Left lung (tissue), 14 donors: Measurements from ENCODE around the gene PSME1. TPM values are rescaled to one million over a fixed set of nuclear protein-coding genes. Genes with fewer than 3 reads are reported as not detected.

ENCODE experiments used
- ATAC-seq: fragments of 200-7000 bp; cut with Tn5 transposase; one replicate; pipeline ENCODE4 v1.9.1; 2020; ENCODE audit warnings: moderate library complexity
- DNase-seq, 4 donors: peaks; one replicate each; pipeline ENCODE4 v3.0.0-alpha.2; 2013 to 2020
- H3K27ac ChIP-seq, 2 donors: fragments of 200-600 bp; sonication (generic) in 1 of 2; one replicate each; pipeline versions ENCODE4 v1.5.0 to v1.8.0; 2020 to 2021
- H3K27me3 ChIP-seq, 2 donors: fragments of 200-600 bp; sonication (generic) in 1 of 2; one replicate each; pipeline versions ENCODE4 v1.5.0 to v1.8.0; 2020 to 2021
- H3K36me3 ChIP-seq, 2 donors: fragments of 200-600 bp; sonication (generic) in 1 of 2; one replicate each; pipeline versions ENCODE4 v1.5.0 to v1.8.0; 2020 to 2021
- H3K4me1 ChIP-seq, 2 donors: fragments of 200-600 bp; one replicate each; pipeline ENCODE4 v1.8.0; 2021
- H3K4me3 ChIP-seq, 2 donors: fragments of 200-600 bp; sonication (generic) in 1 of 2; one replicate each; pipeline versions ENCODE4 v1.5.0 to v1.8.0; 2020 to 2021; ENCODE audit warnings: mild to moderate bottlenecking in 1 of 2
- H3K9me3 ChIP-seq, 2 donors: fragments of 200-600 bp; sonication (generic) in 1 of 2; one replicate each; pipeline versions ENCODE4 v1.5.0 to v1.8.0; 2020 to 2021
- intact Hi-C, 2 donors: fragments of 100-400 bp; cut with DNase I; formaldehyde crosslinking; loops; one replicate each; pipeline versions ENCODE4 v1.11.2 to v1.14.2; 2022
- long read RNA-seq, 12 donors: library from polyadenylated mRNA in 2 of 12; unstranded in 2 of 12; transcript quantifications; one replicate each; pipeline ENCODE4 v2.0.0 and lab custom pipeline, GENCODE V29; 2019 to 2026
- polyA plus RNA-seq, 6 donors: library from polyadenylated mRNA; unstranded; fragments of 120-200 nt; gene quantifications; one replicate each; pipeline ENCODE4 v1.2.1, GENCODE V29; 2013; ENCODE audit not compliant: insufficient read length in 6 of 6
- total RNA-seq, 2 donors: library from RNA; stranded (reverse); fragmentation: NEBNext Ultra II Directional; extraction: Animal tissue kit (Norgen Biotek cat#: 25700); gene quantifications; one replicate each; pipeline ENCODE4 v1.2.1, GENCODE V29; 2021
- TF ChIP-seq, protein P1 (sequence below), 2 donors: fragments of 200-600 bp; sonication (generic) in 1 of 2; IDR thresholded peaks; one replicate each; pipeline versions ENCODE4 v1.5.0 to v1.8.0; 2021; ENCODE audit warnings: antibody characterized with exemption in 2 of 2
- donor health status: DM: no; HTN: yes; CAD: no.
- donor health status: DM: no; HTN: no; CAD: no.

PSME1 gene
- total RNA-seq (100 to 1,000 TPM; 190 to 203 TPM), polyA plus RNA-seq (100 to 1,000 TPM; 189 to 236 (median 221) TPM)
- long read RNA-seq, donor 1, transcript PSME1-201 (11 exons, 1,006 nt): major isoform, 131 of 224 reads
- long read RNA-seq, donor 1, partial matches to known transcripts: 69 of 224 reads
- long read RNA-seq, donor 1, other reads (novel, unspliced or antisense): 18 of 224 reads
- long read RNA-seq, donor 2, transcript PSME1-201 (11 exons, 1,006 nt): major isoform, 85 of 186 reads
- long read RNA-seq, donor 2, partial matches to known transcripts: 98 of 186 reads
- long read RNA-seq, donor 2, other reads (novel, unspliced or antisense): 0 of 186 reads
- long read RNA-seq, donor 3, transcript PSME1-201 (11 exons, 1,006 nt): major isoform, 85 of 105 reads
- long read RNA-seq, donor 3, partial matches to known transcripts: 15 of 105 reads
- long read RNA-seq, donor 3, other reads (novel, unspliced or antisense): 0 of 105 reads
- long read RNA-seq, donor 4, transcript PSME1-201 (11 exons, 1,006 nt): major isoform, 134 of 166 reads
- long read RNA-seq, donor 4, partial matches to known transcripts: 22 of 166 reads
- long read RNA-seq, donor 4, other reads (novel, unspliced or antisense): 6 of 166 reads
- long read RNA-seq, donor 5, transcript PSME1-201 (11 exons, 1,006 nt): major isoform, 117 of 167 reads
- long read RNA-seq, donor 5, partial matches to known transcripts: 41 of 167 reads
- long read RNA-seq, donor 5, other reads (novel, unspliced or antisense): 5 of 167 reads
- long read RNA-seq, donor 6, transcript PSME1-201 (11 exons, 1,006 nt): major isoform, 86 of 150 reads
- long read RNA-seq, donor 6, partial matches to known transcripts: 55 of 150 reads
- long read RNA-seq, donor 6, other reads (novel, unspliced or antisense): 7 of 150 reads
- long read RNA-seq, donor 7, transcript PSME1-201 (11 exons, 1,006 nt): major isoform, 48 of 50 reads
- long read RNA-seq, donor 7, partial matches to known transcripts: 0 of 50 reads
- long read RNA-seq, donor 7, other reads (novel, unspliced or antisense): 0 of 50 reads
- long read RNA-seq, donor 8, transcript PSME1-201 (11 exons, 1,006 nt): major isoform, 62 of 68 reads
- long read RNA-seq, donor 8, partial matches to known transcripts: 5 of 68 reads
- long read RNA-seq, donor 8, other reads (novel, unspliced or antisense): 0 of 68 reads
- long read RNA-seq, donor 9, partial matches to known transcripts: 0 of 1 reads
- long read RNA-seq, donor 9, other reads (novel, unspliced or antisense): 0 of 1 reads
- long read RNA-seq, donor 10, transcript PSME1-210 (11 exons, 945 nt): minor isoform, 5 of 250 reads
- long read RNA-seq, donor 10, transcript PSME1-201 (11 exons, 1,006 nt): major isoform, 217 of 250 reads
- long read RNA-seq, donor 10, partial matches to known transcripts: 12 of 250 reads
- long read RNA-seq, donor 10, other reads (novel, unspliced or antisense): 11 of 250 reads
- long read RNA-seq, donor 11, transcript PSME1-201 (11 exons, 1,006 nt): major isoform, 38 of 64 reads
- long read RNA-seq, donor 11, partial matches to known transcripts: 20 of 64 reads
- long read RNA-seq, donor 11, other reads (novel, unspliced or antisense): 5 of 64 reads
- long read RNA-seq, donor 12, transcript PSME1-201 (11 exons, 1,006 nt): major isoform, 74 of 85 reads
- long read RNA-seq, donor 12, partial matches to known transcripts: 8 of 85 reads
- long read RNA-seq, donor 12, other reads (novel, unspliced or antisense): 0 of 85 reads

GRCh38 chr14:24135834-24136683 is at the start of gene PSME1:
Gene PSME1, plus strand, starts transcription at chr14:24136194. Its CDS starts 69 bp downstream, at chr14:24136263.
- Histone ChIP-seq H3K27me3 (no peaks in the 10 kb centered on the region), H3K27ac (peak within 1 kb of the TSS; percentile 82 to 92), H3K4me1 (peaks cover 15 to 53% of the 10 kb centered on the region in 2 donors), H3K9me3 (no peaks in the 10 kb centered on the region), H3K36me3 (peaks cover 0 to 29% of the 10 kb centered on the region in 2 donors), H3K4me3 (peak within 1 kb of the TSS; percentile 90 to 99)
- DNase-seq (peak; percentile 87 to 99 (median 96)), ATAC-seq (peak; percentile 99)
- TF ChIP-seq, protein P1, sequence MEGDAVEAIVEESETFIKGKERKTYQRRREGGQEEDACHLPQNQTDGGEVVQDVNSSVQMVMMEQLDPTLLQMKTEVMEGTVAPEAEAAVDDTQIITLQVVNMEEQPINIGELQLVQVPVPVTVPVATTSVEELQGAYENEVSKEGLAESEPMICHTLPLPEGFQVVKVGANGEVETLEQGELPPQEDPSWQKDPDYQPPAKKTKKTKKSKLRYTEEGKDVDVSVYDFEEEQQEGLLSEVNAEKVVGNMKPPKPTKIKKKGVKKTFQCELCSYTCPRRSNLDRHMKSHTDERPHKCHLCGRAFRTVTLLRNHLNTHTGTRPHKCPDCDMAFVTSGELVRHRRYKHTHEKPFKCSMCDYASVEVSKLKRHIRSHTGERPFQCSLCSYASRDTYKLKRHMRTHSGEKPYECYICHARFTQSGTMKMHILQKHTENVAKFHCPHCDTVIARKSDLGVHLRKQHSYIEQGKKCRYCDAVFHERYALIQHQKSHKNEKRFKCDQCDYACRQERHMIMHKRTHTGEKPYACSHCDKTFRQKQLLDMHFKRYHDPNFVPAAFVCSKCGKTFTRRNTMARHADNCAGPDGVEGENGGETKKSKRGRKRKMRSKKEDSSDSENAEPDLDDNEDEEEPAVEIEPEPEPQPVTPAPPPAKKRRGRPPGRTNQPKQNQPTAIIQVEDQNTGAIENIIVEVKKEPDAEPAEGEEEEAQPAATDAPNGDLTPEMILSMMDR (IDR thresholded peaks at IDR 0.05): no peak
- intact Hi-C loops: no loop called here

DNA sequence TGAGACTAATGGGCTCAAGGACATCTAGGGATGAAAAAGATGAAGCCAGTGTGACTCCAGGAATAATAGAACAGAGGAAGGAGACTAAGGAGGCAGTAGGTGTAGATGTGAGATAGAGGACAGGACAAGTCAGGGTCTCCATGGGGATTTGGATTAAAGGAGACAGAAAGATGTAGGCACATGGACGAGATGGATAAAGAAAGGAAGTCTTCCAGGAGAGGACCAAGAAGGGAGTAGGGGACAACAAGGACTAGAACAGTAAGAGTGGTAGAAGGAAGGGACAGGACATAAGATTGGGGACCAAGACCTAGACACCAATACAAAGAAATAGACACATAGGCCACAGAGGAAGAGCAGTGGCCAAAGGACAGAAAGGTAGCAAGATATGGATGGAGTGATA is 49.0 kb upstream of the PSME1 start:
- intact Hi-C loops: no loop called here
- Histone ChIP-seq H3K9me3 (no peaks in the 10 kb centered on the region), H3K4me1 (peaks cover 0 to 6% of the 10 kb centered on the region in 2 donors), H3K27me3 (peaks cover 0 to 10% of the 10 kb centered on the region in 2 donors), H3K36me3 (no peaks in the 10 kb centered on the region), H3K27ac (no peak overlapping the region), H3K4me3 (no peak overlapping the region)
- DNase-seq (no peak), ATAC-seq (no peak)
- TF ChIP-seq, protein P1 (IDR thresholded peaks at IDR 0.05): no peak

DNA sequence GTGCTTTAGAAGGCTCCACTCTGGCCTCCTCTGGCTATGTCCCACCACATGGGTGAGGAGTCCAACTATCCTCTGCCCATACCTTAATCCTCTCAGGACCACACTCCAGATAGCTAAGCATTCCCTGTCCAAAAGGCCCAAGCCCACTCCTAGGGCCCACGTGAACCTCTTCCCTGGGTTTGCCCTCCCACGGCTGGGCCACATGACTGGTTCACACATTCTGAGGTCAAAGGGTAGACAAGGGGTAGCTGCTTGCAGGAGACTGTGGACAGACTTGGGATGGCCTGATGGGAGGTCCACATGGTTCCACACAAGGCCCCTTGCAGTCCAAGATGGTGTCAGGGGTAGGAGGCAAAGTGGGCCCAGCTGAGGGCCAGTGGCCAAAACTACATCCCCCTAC is 47.9 kb upstream of the PSME1 start:
- no peak for ATAC-seq
- Histone ChIP-seq H3K4me1 (peaks cover 4 to 14% of the 10 kb centered on the region in 2 donors), H3K9me3 (no peaks in the 10 kb centered on the region), H3K4me3 (no peak overlapping the region), H3K27ac (no peak overlapping the region), H3K36me3 (no peaks in the 10 kb centered on the region), H3K27me3 (no peaks in the 10 kb centered on the region)
- intact Hi-C loops: no loop called here
- DNase-seq: peak in 1 of 4 donors; percentile 17
- TF ChIP-seq, protein P1 (IDR thresholded peaks at IDR 0.05): no peak

- Histone ChIP-seq H3K4me3 (no peak overlapping the region), H3K4me1 (peaks cover 4 to 25% of the 10 kb centered on the region in 2 donors), H3K36me3 (no peaks in the 10 kb centered on the region), H3K9me3 (no peaks in the 10 kb centered on the region), H3K27ac (no peak overlapping the region), H3K27me3 (no peaks in the 10 kb centered on the region)
- no peak for ATAC-seq
- no peak for DNase-seq
- TF ChIP-seq, protein P1 (IDR thresholded peaks at IDR 0.05): no peak
- intact Hi-C loops: loop anchor here in 1 of 2 donors (10.0 kb wide), 1 partner anchor 75 kb away; no protein-coding TSS in a partner anchor
These were observed 46.1 kb upstream of the PSME1 start for GRCh38 chr14:24089890-24090289.
